HG02642 (cell line): ENCODE results near the gene SIPA1L2.
A peak's percentile ranks its signal among the peaks of the same experiment; 100 is the strongest.
"Not testable (repeated sequence)": the region's sequence is repeated elsewhere in the genome, so short reads cannot be mapped to it uniquely, and the experiment has no call there.

ENCODE experiments used
- ATAC-seq: cut with Tn5 transposase; IDR thresholded peaks from one replicate; pipeline ENCODE4 v1.9.1; 2021; ENCODE audit warnings: mild to moderate bottlenecking; ENCODE audit not compliant: unreplicated experiment, poor library complexity

SIPA1L2 gene

DNA sequence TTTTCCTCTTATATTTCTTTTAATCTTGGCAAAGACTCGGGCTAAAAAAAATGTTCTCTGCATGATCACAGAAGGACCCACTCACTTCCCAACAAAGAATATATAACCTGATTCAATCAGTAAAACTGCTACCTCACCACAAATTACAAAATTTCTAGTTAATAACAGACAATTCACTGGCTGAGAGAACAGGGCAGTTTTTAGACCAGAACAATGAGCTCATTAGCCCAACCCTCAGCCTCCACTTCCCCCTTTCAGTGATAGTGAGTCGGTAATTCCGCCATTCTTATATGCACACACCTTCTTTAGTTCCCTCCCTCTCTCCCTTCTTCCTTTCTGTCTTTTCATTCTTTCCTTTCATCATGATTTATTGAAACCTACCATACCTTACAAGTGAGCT lies 8.9 kb downstream of the SIPA1L2 start:
- ATAC-seq: no peak

DNA sequence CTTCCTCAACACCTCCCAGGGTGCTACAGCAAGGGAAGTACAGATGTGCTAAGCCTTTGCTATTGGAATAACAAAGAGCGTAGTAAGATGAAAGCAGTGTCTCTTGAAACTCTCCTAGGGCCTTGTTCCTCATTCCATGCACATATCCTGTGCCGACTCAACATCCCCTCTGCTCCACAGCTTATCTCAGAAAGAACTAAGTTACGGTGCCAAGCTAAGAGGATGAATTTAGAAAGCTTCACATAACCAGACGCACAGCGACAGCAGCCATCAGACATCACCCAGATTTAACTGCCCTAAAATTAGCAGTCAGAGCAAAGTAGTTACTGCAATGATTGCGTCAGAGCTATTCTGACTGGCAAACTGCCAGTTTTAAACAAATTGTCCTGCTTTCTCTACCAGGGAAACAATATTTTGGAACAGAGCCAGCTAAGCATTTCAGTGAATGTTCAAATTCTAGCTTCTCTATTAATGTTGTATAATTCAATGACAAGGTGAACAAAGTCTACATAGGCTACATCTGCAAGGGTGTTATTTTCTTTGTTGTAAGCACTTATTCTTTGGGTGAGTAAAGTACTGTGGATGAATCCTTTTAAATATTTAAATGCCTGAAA lies 9.5 kb downstream of the SIPA1L2 start:
- ATAC-seq: no peak

DNA sequence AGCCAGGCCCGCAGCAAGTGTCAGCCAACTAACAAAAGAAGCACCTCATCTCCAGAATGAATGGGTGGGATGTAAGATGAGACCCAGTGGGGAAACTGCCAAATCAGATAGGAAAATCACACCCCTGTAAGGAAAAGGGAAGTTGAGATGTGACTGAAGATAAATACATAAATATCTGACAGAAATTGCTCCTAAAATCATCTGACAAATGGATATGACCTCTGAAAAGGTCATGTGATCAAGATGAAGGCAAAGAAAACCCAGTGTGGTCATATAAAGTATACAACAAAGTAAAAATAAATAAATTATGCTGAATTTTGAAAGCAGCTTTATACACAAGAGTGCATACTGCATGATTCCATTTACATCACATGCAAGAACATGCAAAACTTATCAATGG lies 12.7 kb downstream of the SIPA1L2 start:
- ATAC-seq: no peak

DNA sequence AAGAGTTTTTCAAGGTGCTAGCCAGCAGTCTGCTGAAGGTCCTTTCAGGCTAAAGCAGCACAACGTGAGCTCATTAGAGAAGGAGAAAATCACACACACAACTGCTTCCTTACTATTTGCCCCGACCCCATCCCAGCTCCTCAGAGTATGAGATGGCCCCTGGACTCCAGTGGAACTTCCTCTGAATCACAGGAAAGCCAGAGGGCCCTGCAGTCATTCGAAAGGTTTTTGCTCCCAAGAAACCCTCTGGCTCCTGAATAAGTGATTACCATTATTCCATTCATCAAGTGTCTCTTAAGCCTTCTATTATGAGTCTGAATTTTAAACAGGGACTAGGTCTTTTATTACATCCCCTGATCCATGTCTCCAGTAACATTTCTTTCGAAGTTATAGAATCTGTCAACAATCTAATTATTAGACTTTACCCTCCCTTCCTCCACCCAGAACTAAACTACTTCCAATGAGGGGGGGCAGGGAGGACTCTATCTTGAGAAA lies 14.6 kb downstream of the SIPA1L2 start:
- no peak for ATAC-seq

DNA sequence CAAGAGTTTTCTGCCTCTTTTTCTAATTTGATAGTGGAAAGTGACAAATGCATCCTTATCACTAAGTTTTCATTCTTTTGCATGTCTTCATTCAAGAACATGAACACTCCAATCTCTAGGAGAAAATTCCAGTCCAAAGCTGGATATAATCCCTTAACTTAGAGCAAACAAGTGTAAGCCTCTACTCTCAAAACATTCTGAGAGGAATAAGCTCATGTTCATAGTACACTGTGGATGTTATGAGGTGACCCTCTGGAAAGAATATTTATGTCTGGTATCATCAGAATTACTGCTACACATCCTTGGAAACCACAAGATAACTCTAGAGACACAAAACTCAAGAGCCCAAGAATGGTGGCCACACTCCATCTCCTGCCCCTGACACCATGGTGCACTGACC lies 15.1 kb downstream of the SIPA1L2 start:
- ATAC-seq: no peak

DNA sequence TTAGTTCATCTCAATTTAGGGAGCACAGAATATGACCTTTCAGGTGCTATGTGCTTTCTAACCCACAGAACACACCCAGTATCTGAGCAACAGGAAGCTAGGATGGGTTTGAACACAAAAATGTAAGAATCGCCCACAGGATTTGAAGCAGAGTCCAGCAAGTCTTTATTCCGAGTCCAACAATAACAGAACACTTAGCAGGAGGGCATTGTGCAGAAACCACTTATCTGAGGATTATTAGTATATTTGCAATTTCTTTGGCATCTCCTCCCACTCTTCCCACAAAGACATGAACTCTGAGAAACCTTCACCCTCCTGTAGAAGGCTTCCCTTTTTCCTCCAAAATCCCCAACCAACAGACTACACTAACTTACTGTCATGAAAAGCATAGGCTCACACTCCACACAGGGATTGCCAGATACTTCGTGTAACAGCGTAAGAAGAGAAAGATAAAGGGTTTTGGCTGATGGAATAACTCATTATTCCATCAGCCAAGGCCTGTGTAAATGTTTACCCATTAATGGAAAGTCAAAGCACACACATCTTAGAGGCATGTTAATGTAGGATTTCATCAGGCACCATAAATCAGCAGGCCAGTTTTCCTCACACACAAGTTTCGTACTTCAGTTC lies 16.1 kb downstream of the SIPA1L2 start:
- ATAC-seq: no peak

DNA sequence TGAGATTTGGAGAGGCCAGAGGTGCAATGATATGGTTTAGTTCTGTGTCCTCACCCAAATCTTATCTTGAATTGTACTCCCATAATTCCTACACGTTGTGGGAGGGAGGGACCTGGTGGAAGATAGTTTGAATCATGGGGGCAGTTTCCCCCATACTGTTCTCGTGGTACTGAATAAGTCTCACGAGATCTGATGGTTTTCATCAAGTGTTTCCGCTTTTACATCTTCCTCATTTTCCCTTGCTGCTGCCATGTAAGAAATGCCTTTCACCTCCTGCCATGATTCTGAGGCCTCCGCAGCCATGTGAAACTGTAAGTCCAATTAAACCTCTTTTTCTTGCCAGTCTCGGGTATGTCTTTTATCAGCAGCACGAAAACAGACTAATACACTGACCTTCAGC lies 17.1 kb downstream of the SIPA1L2 start:
- not testable (repeated sequence) for ATAC-seq

DNA sequence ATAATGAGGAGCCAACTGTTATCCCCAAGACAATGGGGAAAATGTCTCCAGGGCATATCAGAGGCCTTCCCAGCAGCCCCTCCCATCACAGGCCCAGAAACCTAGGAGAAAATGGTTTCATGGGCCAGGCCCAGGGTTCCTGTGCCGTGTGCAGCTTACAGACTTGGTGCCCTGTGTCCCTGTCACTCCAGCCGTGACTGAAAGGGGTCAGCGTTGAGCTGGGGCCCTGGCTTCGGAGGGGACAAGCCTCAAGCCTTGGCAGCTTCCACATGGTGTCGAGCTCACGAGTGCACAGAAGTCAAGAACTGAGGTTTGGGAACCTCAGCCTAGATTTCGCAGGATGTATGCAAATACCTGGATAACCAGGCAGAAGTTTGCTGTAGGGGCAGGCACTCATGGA lies 18.1 kb downstream of the SIPA1L2 start:
- ATAC-seq: no peak

DNA sequence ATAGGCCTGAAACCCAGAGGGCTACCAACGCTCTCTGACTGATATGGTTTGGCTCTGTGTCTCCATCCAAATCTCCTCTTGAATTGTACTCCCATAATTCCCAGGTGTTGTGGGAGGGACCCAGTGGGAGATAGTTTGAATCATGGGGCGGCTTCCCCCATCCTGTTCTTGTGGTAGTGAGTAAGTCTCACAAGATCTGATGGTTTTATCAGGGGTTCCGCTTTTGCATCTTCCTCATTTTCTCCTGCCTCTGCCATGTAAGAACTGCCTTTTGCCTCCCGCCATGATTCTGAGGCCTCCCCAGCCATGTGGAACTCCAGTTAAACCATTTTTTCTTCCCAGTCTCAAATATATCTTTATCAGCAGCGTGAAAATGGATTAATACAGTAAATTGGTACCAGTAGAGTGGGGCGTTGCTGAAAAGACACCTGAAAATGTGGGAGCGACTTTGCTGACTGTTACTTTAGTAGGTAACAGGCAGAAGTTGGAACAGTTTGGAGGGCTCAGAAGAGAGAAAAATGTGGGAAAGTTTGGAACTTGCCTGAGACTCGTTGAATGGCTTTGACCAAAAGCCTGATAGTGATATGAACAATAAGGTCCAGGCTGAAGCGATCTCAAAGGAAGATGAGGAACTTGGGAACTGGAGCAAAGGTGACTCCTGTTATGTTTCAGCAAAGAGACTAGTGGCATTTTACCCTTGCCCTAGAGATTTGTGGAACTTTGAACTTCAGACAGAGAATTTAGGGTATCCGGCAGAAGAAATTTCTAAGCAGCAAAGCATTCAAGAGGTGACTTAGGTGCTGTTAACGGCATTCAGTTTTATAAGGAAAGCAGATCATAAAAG lies 18.8 kb downstream of the SIPA1L2 start:
- not testable (repeated sequence) for ATAC-seq

DNA sequence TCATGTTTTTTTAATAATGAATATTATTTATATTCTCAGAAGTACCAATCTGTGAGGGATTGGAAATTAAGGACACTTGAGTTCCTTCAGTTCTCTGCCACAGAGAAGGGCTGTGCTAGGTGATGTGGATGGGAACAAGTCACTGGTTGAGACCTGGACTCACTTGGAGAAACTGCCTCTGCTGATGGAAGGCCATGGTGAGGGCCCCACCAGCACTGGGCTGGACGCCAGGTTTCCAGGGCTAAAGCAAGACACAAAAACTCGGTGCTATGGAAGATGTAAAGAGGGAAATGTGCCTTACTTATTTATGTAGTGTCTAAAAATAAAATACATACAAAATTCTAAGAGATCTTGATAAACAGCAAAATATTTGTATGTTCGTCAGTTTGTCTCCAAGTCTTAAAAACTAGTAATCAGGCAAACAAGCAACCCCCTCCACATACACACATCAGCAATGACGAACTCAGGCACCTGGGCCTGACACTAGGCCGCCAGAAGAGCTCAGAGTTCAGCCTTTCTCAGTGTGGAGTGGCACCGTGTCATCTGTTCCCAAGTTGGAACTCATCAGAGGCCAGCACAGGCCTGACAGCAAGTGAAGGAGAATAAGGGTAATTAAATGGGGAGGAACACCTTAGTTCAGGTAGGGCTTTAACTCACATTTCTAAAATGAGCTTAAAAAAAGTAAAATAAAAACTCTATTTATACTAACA lies 19.6 kb downstream of the SIPA1L2 start:
- ATAC-seq: no peak

DNA sequence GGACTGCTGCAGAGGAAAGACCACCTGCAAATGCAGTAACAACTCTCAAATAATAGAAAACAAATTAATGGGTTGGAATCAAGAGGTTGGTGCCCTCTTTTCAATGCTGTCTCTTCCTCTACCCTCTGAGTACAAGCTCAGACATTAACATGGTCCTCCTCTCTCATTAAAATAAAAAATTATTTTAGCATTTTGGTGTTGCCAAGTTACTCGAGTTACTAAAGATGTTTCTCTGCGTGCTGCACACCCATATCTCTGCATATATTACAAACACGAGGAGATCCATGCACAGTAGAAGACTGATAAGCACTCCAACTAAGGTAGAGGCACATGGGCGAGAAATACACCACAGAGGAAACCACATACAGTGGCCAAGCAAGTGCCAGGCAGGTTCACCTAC lies 21.5 kb downstream of the SIPA1L2 start:
- no peak for ATAC-seq

DNA sequence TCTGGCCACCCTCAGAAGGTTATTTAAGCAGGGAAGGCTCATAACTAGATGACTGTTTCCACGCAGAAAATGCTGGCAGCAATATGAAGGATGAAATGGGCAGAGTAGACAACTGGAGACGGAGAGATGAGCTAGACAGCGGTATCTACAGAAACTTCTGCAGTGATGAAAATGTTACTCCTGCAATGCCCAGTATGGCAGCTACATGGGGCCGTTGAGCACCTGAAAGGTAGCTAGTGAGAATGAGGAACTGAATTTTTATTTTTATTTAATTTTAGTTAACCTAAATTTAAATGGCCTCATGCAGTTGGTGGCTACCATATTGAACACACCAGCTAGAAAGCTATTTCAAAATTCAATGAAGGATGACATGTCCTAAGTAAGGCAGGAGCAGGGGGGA lies 27.3 kb downstream of the SIPA1L2 start:
- no peak for ATAC-seq

DNA sequence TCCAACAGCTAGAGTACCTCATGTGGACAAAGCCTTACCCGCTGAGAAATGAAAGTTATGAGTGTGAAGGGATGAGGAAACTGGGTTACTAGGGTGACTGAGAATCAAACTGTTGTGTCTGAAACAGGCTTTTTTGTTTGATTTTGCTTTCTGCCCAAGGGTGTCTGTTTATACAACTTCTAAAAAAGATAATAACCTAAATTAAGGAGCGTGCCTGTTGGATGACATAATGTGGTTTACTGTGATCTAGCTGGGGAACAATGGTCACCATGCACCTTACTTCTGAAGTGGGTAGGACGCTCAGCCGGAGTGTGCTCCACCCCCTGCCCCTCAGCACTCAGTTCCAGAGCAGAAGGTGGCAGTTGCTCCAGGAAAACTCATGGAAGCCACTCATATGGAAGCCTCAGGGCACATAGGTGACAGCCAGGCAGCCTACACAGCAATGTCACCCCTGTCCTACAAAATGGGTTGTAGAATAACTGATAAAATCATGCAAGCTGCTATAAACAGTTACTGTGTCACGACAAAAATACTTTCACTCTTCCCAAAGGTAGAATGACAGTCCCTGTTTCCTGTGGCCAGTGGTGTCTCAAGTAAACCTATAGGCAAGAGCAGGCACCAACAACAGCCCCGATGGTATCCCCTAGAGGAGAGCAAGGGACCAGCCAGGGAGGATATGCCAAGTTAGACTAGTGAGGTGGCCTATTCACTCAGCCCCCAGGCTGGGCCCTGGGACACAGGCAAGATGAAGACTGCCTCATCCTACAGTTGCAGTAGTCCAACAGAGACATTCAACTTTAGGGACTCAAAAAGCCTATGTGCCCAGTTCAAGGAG lies 29.3 kb downstream of the SIPA1L2 start:
- no peak for ATAC-seq

DNA sequence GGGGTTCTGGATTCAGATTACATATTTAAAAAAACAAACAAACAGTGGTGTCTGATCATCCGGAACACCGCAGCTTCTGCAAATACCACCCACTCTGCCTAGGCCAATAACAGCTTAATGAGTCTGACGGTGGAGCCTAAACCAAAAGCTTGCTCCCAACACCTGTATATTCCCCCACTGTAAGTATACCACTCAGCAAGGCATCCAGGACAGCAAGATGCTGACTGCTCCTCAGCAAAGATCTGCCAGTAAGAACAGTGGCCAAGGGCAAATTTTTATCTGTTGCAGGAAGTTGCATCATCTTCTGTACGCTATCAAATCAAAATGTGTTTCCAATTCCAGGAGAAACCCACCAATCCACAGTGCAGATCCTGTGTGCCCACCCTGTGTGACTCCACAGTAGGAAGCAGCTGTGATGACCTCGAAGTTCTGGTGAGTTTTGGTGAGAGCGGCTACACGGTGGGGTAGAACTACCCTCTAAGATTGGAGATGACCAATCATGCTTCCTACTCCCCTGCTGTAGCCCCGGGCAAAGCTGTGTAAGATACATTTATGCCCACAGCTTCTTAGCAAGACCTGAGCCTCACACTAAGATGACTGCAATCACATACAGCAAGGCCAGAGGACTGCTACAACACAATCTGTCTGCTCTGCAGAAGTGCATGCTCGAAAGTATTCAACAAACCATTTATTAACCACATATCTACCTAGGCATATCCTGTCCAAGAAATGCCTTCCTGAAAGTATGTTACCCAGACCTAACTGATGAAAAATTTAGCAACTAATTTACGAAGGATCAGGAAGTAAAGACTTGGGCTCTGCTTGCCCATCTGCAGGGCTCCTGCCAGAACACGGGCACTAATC lies 30.5 kb downstream of the SIPA1L2 start:
- no peak for ATAC-seq

DNA sequence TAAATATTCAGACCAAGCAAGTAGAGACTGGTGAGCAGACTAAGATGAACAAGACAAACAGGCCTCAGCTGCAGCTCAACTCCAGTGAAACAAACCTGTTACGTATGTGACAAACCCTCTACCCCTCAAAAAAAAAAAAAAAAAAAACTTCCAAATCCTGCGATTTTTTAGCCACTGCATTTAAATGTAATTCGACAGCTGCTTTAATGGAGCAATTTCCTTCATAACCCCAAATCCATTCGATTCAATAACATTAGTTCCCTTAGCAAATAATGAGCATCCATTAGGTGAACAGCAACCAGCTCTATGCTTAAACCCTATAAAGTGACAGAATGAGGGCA lies 31.1 kb downstream of the SIPA1L2 start:
- no peak for ATAC-seq

DNA sequence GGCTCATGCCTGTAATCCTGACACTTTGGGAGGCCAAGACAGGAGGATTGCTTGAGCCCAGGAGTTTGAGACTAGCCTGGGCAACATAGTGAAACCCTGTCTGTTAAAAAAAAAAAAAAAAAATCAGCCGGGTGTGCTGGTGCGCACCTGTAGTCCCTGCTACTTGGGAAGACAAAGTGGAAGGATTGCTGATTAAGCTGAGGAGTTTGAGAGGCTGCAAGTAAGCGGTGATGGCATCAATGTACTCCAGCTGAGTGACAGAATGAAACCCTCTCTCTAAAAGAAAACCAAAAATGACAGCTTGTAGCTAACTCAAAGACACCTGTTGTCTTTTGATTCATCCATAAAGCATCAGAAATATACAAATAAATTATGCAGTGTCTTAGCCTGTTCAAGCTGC lies 31.8 kb downstream of the SIPA1L2 start:
- no peak for ATAC-seq

DNA sequence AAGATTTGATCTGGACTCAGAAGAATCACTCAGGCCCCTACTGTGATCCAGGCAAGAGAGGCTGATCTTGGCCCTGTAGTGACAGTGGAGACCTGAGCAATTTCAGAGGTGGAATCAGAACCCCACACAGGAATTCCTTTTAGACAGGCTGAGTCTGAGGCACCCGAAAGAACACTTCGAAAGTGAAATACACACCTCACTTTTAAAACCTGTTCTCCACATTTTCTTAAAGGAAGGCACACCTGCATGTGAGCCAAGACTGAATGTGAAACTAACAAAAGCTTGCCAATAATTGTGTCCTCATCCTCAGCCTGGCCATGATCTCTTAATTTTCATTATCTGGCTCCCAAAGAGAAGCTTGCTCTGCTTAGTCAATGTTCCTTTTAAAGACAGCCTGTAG lies 32.2 kb downstream of the SIPA1L2 start:
- no peak for ATAC-seq

DNA sequence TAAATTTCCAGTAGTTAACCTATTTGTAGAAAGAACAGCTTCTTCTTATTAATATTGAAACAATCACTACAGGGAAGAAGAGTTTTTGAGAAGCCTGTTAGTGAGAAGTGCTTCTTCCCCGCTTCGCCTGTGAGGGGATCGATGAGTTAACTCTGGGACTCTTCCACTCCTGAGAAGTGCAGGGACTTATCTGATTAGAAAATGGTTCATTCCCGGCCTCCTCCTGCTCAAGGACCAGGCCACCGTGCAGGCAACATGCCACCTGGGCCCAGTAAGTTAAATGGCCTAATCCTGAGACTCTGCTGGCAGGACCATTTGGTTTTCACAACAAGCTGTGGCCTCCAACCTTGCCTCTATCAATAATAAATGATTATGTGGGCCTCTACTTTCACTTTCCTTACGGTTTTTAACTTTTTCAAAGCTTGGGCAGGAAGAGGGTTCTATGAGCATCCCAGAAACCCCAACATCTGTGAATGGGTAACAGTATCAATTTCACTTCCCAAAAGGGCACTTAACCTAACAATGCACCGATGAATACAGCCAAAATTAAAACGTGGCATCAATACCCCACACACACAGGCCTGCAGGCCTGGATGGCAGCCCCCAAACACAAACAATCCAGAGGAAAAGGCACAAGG lies 33.1 kb downstream of the SIPA1L2 start:
- ATAC-seq: peak; percentile 40
